Neuron (in vitro differentiated cells): ENCODE measurements around the gene PPM1F.

Source experiments
- H2AFZ ChIP-seq: one replicate; pipeline ENCODE4 v1.6.1; 2013; ENCODE audit warnings: low read depth, mild to moderate bottlenecking, inconsistent platforms, low read length, moderate library complexity
- H3K27me3 ChIP-seq: one replicate; pipeline ENCODE4 v1.6.1; 2013; ENCODE audit warnings: low read length; ENCODE audit not compliant: insufficient read depth
- H3K36me3 ChIP-seq: one replicate; pipeline ENCODE4 v1.6.1; 2013; ENCODE audit warnings: low read length; ENCODE audit not compliant: insufficient read depth
- H3K4me1 ChIP-seq: one replicate; pipeline ENCODE4 v1.6.1; 2013; ENCODE audit warnings: low read length; ENCODE audit not compliant: insufficient read depth
- H3K4me3 ChIP-seq: 2 replicates; pipeline ENCODE4 v1.5.1; 2013; ENCODE audit warnings: mild to moderate bottlenecking, low read length, moderate library complexity
- H3K9me3 ChIP-seq: one replicate; pipeline ENCODE4 v1.6.1; 2013; ENCODE audit warnings: low read length

Gene PPM1F

GRCh38 chr22:21970800-21971617, 18.4 kb upstream of the PPM1F start:
- Histone ChIP-seq H3K4me1 (no peaks in the 10 kb centered on the region), H3K9me3 (no peaks in the 10 kb centered on the region), H3K4me3 (no peak overlapping the region), H3K36me3 (peaks cover 90% of the 10 kb centered on the region), H2AFZ (no peak overlapping the region), H3K27me3 (no peaks in the 10 kb centered on the region)

GRCh38 chr22:21970037-21970799, 17.6 kb upstream of the PPM1F start:
- no peaks in the 10 kb centered on the region for H3K27me3 ChIP-seq
- H3K4me3 ChIP-seq: no peak overlapping the region
- H3K36me3 ChIP-seq: peaks cover 90% of the 10 kb centered on the region
- H3K9me3 ChIP-seq: no peaks in the 10 kb centered on the region
- no peaks in the 10 kb centered on the region for H3K4me1 ChIP-seq
- no peak overlapping the region for H2AFZ ChIP-seq

GRCh38 chr22:21968452-21969129, 15.9 kb upstream of the PPM1F start:
- H3K27me3 ChIP-seq: no peaks in the 10 kb centered on the region
- peaks cover 90% of the 10 kb centered on the region for H3K36me3 ChIP-seq
- H2AFZ ChIP-seq: no peak overlapping the region
- H3K4me3 ChIP-seq: no peak overlapping the region
- H3K9me3 ChIP-seq: no peaks in the 10 kb centered on the region
- no peaks in the 10 kb centered on the region for H3K4me1 ChIP-seq

- Histone ChIP-seq H2AFZ (no peak overlapping the region), H3K36me3 (peaks cover 89% of the 10 kb centered on the region), H3K9me3 (no peaks in the 10 kb centered on the region)
These were observed 15.1 kb upstream of the PPM1F start for GRCh38 chr22:21967693-21968271.

GRCh38 chr22:21966643-21967516, 14.2 kb upstream of the PPM1F start:
- Histone ChIP-seq H2AFZ (no peak overlapping the region), H3K36me3 (peaks cover 89% of the 10 kb centered on the region), H3K4me3 (no peak overlapping the region), H3K4me1 (no peaks in the 10 kb centered on the region), H3K9me3 (no peaks in the 10 kb centered on the region), H3K27me3 (no peaks in the 10 kb centered on the region)

More at GRCh38 chr22:21967693-21968271, 15.1 kb upstream of the PPM1F start:
- no peak overlapping the region for H3K4me3 ChIP-seq
- no peaks in the 10 kb centered on the region for H3K27me3 ChIP-seq
- no peaks in the 10 kb centered on the region for H3K4me1 ChIP-seq

GRCh38 chr22:21965762-21966288, 13.2 kb upstream of the PPM1F start:
- H3K4me1 ChIP-seq: no peaks in the 10 kb centered on the region
- H2AFZ ChIP-seq: no peak overlapping the region
- H3K27me3 ChIP-seq: no peaks in the 10 kb centered on the region
- H3K9me3 ChIP-seq: no peaks in the 10 kb centered on the region
- peaks cover 89% of the 10 kb centered on the region for H3K36me3 ChIP-seq
- no peak overlapping the region for H3K4me3 ChIP-seq

- Histone ChIP-seq H3K9me3 (no peaks in the 10 kb centered on the region), H3K27me3 (no peaks in the 10 kb centered on the region), H3K36me3 (peaks cover 84% of the 10 kb centered on the region), H3K4me1 (no peaks in the 10 kb centered on the region), H3K4me3 (no peak overlapping the region), H2AFZ (no peak overlapping the region)
These were observed 12.4 kb upstream of the PPM1F start for GRCh38 chr22:21964918-21965484.

- Histone ChIP-seq H2AFZ (no peak overlapping the region), H3K4me1 (no peaks in the 10 kb centered on the region), H3K4me3 (no peak overlapping the region), H3K9me3 (no peaks in the 10 kb centered on the region), H3K27me3 (no peaks in the 10 kb centered on the region), H3K36me3 (peaks cover 88% of the 10 kb centered on the region)
These were observed 11.6 kb upstream of the PPM1F start for GRCh38 chr22:21964234-21964633.

- peaks cover 89% of the 10 kb centered on the region for H3K36me3 ChIP-seq
- H3K4me1 ChIP-seq: no peaks in the 10 kb centered on the region
- no peak overlapping the region for H2AFZ ChIP-seq
- H3K4me3 ChIP-seq: no peak overlapping the region
- no peaks in the 10 kb centered on the region for H3K27me3 ChIP-seq
- no peaks in the 10 kb centered on the region for H3K9me3 ChIP-seq
These were observed 11.2 kb upstream of the PPM1F start for GRCh38 chr22:21963790-21964211.

GRCh38 chr22:21963286-21963685, 10.6 kb upstream of the PPM1F start:
- Histone ChIP-seq H3K4me3 (no peak overlapping the region), H3K36me3 (peaks cover 89% of the 10 kb centered on the region), H3K4me1 (no peaks in the 10 kb centered on the region), H3K27me3 (no peaks in the 10 kb centered on the region), H2AFZ (no peak overlapping the region), H3K9me3 (no peaks in the 10 kb centered on the region)

GRCh38 chr22:21962655-21962949, 10.0 kb upstream of the PPM1F start:
- Histone ChIP-seq H3K27me3 (no peaks in the 10 kb centered on the region), H3K4me1 (no peaks in the 10 kb centered on the region), H3K9me3 (no peaks in the 10 kb centered on the region), H3K36me3 (peaks cover 83% of the 10 kb centered on the region), H3K4me3 (no peak overlapping the region), H2AFZ (no peak overlapping the region)
